Thyroid gland (tissue), 4 donors: Measurements from ENCODE around the gene PGK1.

Experiments
- CTCF ChIP-seq, 6 experiments: fragments of 200-600 bp in 3 of 6; fragments of 450-650 bp in 3 of 6; sonication (generic) in 3 of 6; IDR thresholded peaks; one replicate each; pipeline ENCODE4 v1.5.1; 2016 to 2019; ENCODE audit warnings: antibody characterized with exemption in 6 of 6, mild to moderate bottlenecking in 2 of 6, inconsistent platforms in 1 of 6, moderate library complexity in 1 of 6
- POLR2A ChIP-seq, 2 donors: fragments of 450-650 bp; IDR thresholded peaks; one replicate each; pipeline ENCODE4 v1.6.1; 2017; ENCODE audit warnings: antibody characterized with exemption in 2 of 2, mild to moderate bottlenecking in 2 of 2, moderate library complexity in 1 of 2

- TF ChIP-seq CTCF (IDR thresholded peaks at IDR 0.05) (no peak), POLR2A (IDR thresholded peaks at IDR 0.05) (no peak)
These were observed 12.3 kb downstream of the PGK1 start for GRCh38 chrX:78116365-78116764.
